Amygdala (tissue), 56 donors: ENCODE results near the gene GSTM4.
"Not testable (repeated sequence)": the region's sequence is repeated elsewhere in the genome, so short reads cannot be mapped to it uniquely, and the experiment has no call there.

Source experiments
- DNase-seq, 56 donors: peaks; one replicate each; lab custom pipeline; 2025; lab: John Stamatoyannopoulos, UW

Gene GSTM4

DNA sequence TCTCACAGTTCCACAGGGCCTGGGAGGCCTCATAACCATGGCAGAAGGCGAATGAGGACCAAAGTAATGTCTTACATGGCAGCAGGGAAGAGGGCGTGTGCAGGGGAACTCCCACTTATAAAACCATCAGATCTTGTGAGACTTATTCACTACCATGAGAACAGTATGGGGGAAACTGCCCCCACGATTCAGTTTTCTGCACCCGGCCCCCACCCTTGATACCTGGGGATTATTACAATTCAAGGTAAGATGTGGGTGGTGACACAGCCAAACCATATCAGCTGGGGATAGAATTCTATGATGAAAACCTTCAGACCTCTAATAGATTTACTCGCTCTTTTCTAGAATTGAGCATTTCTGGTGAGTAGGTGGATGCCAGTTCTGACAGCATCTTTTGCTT, 38.5 kb downstream of the GSTM4 start:
- DNase-seq: not testable (repeated sequence)

DNA sequence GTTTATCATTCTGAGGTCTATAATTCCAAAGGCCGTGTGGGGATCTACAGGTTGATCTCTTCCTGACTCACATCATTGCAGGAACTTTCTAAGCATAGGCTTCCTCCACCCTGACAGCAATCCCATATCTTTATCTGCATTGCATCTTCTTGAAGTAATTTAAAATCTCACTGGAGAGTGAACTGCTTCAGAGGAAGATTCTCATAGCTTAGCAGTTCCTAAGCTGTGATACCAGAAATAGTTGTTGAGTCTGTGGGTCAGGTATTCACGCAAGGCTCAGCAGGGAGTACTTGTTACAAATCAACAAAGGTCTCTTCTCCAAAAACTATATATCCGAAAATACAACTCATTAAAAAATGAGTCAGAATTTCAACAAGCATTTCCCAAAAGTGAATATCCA, 39.2 kb downstream of the GSTM4 start:
- DNase-seq: not testable (repeated sequence)

DNA sequence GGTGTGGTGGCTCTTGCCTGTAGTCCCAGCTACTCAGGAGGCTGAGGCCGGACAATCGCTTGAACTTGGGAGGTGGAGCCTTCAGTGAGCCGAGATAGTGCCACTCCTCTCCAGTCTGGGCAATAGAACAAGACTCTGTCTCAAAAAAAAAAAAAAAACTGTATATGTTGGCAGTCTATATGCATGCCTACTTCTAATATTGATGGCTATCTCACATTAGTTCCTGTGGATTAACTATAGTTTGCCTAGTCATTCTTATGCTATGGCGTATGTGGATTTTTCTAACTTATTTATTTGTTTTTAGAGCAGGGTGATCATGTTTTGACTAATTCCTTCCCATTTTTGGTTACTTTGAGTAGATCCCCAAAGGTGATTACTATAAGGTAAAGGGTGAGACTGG, 41.2 kb downstream of the GSTM4 start:
- no peak for DNase-seq

DNA sequence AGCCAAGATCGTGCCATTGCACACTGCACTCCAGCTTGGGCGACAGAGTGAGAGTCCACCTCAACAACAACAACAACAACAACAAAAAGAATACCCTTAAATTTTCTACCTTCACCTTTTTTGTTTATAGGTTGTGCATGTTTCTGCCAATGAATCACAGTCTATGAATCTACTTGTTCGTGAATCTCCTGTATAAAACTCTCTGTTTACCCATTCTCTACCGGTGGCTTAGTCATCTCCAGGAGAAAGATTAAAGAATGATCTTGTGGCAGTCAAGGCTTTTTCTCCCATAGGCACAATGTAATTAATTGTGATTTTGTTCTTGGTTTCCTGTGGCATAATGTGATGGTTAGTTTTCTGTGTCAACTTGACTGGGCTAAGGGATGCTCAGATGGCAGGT, 42.0 kb downstream of the GSTM4 start:
- not testable (repeated sequence) for DNase-seq

DNA sequence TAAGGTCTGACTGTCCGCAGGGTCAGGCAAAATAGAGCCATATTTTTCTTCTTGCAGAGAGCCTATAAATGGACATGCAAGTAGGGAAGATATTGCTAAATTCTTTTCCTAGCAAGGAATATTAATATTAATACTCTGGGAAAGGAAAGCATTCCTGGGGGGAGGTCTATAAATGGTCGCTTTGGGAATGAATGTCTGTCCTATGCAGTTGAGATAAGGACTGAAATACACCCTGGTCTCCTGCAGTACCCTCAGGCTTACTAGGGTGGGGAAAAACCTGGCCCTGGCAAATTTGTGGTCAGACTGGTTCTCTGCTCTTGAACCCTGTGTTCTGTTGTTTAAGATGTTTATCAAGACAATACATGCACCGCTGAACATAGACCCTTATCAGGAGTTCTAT, 47.0 kb downstream of the GSTM4 start:
- DNase-seq: not testable (repeated sequence)

DNA sequence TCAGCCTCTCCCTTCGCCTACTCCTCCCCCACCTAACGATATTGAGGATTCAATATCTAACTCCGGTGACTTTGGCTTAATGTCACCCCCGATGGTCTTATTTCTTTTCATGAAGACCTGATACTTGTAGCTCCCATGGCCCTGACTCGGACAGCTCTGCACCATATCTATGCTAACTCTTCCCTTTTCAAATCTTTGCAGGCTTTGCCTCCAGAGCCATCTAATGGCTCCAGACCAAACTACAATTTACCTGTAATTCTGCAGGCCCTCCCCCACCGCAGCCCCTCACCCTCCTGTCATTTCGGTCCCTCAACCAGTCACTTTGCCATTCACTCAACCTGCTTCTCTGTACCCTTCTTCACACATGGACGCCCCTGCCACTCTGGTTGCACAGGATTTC, 48.3 kb downstream of the GSTM4 start:
- DNase-seq: no peak

DNA sequence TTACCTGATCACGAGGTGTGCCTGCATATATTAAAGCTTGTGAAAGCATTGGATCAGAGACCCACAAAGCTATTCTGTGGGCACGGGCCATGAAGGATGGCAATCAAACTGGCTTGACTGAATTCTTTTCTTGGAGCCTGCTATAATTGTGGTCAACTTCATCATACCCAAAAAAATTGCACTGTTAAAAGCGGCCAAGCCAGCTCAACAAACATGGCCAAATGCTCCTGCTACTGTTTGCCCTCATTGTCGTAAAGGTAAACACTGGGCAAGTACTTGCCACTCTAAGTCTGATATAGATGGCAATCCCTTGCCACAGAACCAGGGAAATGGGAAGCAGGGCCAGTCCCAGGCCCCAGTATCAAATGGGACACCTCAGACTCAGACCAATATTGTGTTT, 49.5 kb downstream of the GSTM4 start:
- DNase-seq: no peak

DNA sequence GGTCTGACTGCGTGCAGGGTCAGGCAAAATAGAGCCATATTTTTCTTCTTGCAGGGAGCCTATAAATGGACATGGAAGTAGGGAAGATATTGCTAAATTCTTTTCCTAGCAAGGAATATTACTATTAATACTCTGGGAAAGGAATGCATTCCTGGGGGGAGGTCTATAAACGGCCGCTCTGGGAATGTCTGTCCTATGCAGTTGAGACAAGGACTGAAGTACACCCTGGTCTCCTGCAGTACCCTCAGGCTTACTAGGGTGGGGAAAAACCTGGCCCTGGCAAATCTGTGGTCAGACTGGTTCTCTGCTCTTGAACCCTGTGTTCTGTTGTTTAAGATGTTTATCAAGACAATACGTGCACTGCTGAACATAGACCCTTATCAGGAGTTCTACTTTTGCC, 53.0 kb downstream of the GSTM4 start:
- DNase-seq: not testable (repeated sequence)

DNA sequence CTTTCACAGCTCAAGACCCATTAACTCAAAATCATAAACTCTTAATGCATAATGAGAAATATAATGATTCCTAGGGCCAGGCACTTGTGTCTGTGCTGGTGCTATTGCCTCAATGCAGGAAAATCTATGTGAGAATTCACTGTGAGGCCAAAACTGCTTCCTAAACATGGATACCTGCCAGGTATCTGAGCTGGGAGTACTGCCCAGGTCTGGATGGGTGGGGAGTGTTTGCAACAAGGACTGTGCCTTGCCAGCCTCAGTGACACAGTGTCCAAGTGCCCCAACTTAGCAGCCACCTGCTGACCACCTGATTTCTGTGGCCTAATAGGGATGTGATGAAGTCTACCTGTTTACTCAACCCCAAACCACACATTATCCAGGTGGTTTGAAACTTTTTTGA, 53.9 kb downstream of the GSTM4 start:
- DNase-seq: not testable (repeated sequence)
